GM21825 (cell line): ENCODE results near the gene ANKRD10.
"Not testable (repeated sequence)": the region's sequence is repeated elsewhere in the genome, so short reads cannot be mapped to it uniquely, and the experiment has no call there.

Experiments
- ATAC-seq: cut with Tn5 transposase; IDR thresholded peaks from one replicate; pipeline ENCODE4 v1.9.1; 2021; ENCODE audit warnings: mild to moderate bottlenecking, moderate library complexity; ENCODE audit not compliant: unreplicated experiment

Gene ANKRD10

GRCh38 chr13:110869231-110869804 is 45.6 kb downstream of the ANKRD10 start:
- ATAC-seq = no peak

DNA sequence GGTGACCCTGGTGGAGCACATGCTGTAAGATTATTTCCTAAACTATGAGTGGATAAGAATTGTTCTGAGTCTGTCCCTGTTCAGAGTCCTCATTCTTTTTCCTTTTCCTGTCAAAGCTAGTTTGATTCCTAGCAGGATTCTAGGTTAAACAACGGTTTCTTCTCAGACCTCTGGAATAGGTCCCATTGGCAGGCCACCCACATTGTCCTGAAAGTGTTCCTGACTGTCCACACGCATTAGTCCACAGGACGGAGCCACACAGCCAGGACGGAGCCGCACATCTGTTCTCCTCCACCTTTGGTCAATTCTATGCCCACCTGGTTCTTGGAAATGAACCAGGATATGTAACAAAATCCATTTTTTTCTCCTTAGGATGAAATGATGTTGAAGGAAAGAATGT is 46.1 kb downstream of the ANKRD10 start:
- no peak for ATAC-seq

- ATAC-seq = no peak
These were observed 47.5 kb downstream of the ANKRD10 start for GRCh38 chr13:110867380-110867779.

DNA sequence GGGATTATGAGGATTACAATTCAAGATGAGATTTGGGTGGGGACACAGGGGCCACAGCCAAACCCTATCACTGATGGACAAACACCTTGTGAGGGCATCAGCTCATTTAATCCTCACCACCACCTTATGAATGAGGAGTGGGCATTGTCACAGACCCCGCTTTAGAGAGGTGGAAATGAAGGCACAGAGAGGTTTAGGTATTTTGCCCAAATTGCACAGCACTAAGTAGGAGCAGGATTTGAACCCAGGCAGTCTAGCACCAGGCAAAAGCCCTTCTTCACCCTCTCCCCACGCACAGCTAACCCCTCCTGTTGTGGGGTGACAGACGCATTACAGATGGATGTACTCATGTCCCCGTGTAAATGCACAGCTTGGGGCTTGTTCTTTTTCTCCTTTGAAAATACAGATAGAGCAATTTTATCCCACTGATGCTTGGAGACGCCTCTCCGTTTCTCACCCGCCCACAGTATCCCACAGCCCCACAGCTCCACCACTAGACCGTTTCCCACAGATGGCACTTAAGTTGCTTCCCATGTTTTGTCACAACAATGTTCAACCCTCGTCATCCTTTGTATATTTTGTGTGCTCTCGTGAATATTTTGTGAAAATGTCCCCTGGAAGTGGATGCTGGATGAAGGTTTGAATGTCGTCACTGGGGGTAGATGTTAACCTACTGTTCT is 48.2 kb downstream of the ANKRD10 start:
- no peak for ATAC-seq

DNA sequence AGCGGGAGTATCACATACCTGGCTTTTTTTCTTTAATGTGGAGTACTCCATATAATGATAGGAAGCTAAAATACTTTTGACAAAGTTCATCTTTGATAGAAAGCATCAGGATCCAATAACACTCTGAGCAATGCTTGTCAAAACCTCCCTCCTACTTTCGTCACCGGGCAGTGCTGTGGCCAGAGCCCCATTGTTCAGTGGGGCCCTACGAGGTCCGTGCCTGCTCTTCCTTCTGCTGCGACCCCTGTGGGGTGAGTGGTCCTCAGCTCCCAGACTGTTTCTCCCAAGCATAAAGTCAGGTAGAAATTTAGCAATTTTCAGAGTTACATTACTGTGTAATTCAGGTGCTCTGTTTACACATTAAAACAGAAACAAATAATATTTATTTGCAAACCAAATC is 51.2 kb downstream of the ANKRD10 start:
- no peak for ATAC-seq

- ATAC-seq = no peak
These were observed 53.9 kb downstream of the ANKRD10 start for GRCh38 chr13:110860983-110861382.

DNA sequence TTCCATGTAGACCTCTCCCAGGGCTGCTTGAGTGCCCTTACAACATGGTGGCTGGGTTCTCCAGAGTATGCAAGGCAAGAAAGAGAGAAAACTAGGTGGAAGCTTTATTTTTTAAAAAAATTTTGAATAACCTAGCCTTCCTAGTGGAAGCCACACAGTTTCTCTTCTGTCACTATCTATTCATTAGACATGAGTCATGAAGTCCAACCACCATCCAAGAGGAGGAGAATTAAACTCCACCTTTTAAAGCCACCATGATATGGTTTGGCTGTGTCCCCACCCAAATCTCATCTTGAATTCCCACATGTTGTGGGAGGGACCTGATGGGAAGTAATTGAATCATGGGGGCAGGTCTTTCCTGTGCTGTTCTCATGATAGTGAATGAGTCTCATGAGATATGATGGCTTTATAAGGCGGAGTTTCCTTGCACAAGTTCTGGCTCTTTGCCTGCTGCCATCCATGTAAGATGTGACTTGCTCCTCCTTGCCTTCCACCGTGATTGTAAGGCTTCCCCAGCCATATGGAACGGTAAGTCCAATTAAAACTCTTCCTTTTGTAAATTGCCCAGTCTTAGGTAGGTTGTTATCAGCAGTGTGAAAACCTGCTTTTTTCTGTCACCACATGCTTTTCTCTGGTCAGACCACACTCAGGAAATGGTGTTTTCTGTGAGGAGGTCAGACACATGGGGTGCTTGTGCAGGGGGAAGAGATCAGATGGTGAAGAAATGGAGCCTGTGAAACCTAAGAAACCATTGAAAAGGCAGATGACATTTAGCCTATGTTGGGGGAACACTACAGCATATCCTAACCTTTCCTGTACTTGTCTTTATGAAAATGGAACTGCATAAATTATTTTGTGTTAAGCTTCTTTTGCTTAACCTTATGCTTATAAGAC is 57.7 kb downstream of the ANKRD10 start:
- no peak for ATAC-seq

- ATAC-seq = no peak
These were observed 59.5 kb downstream of the ANKRD10 start for GRCh38 chr13:110855363-110855762.

DNA sequence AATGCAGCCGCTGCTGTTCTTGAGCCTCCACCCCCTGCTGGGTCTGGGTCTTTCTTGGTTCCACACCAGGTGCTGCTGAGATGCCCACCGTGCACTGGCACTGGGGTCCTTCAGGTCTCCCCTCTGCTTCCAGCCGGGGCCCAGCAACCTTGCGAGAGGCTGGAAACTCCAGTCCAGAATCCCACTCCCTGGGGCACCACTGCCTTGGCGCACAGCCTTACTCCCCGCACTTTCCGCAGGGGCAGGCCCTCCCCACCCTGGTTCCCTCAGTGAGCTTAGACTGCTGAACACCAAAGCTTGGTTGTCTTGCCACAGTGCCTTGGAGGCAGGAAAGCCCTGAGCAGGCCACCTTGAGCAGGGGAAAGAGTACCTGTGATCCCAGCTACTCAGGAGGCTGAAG is 60.0 kb downstream of the ANKRD10 start:
- ATAC-seq = no peak

DNA sequence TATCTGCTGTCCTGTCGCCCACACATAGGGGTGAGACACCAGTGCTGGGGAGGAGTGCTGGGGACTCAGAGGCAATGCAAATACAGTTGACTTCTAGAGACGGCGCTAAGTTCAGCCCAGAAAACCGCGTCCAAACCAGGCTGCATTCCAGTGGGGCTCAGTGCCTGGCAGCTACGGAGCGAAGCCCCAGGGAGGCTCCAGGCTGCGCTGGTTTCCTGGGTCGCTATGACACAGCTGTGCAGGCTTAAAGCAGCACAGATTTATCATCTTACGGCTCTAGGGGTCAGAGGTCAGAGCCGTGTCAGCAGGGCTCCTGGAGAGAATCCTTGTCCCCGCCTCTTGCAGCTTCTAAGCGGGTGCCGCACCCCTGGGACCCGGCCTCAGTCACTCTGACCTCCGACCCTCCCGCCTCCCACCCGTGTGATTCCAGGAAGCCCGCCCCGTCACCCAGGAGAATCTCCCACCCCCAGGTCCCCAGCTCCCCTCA is 61.6 kb downstream of the ANKRD10 start:
- no peak for ATAC-seq

- no peak for ATAC-seq
These were observed 64.0 kb downstream of the ANKRD10 start for GRCh38 chr13:110850840-110851239.

DNA sequence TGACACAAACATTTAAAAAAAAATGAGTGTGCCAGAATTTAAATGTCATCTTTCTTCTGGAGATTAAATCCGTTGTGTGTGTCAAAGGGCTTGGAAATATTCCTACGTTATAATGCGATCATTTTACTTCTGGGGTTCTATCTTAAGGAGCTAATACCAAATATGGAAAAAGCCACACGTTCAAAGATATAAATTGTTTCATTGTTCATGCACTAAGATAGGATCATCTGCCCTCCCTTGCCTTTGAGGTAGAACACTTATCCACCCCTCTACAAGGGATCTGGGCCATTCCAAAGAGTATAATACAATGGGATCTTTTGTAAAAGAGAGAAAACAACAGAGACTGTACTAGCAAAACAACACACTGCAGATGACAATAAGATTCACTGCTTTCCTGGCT is 64.9 kb downstream of the ANKRD10 start:
- ATAC-seq = no peak

DNA sequence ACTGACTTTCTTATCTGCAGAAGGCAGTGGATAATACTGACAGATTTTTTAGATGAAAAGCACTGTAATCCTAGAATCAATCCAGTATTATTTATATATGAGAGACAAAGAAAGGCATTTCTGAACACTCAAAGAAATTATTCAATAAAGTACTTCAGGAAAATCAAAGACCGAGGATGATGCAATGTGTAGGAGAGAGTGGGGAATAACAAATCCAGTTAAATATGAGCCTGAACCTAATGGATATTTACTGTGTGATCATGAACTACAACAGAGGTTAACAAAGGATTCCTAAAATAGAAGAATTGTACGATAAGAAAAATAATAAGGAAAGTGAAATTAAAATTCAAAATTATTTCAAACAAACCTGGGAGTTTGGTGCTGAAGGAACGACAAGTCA is 69.3 kb downstream of the ANKRD10 start:
- no peak for ATAC-seq

- no peak for ATAC-seq
These were observed 73.0 kb downstream of the ANKRD10 start for GRCh38 chr13:110841846-110842245.

DNA sequence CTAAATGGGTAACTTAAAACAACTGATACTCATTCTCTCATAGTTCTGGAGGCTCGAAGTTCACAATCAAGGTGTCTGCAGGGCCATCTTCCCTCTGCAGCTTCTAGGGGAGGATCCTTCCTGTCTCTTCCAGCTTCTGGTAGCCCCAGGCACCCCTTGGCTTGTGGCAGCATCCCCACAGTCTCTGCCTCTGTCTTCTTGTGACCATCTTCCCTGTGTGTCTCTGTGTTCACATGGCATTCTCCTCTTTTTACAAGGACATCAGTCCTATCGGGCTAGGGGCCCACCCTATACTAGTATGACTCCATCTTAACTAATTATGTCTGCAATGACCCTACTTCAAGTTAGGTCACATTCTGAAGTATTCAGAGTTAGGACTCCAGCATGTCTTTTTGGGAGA is 73.5 kb downstream of the ANKRD10 start:
- ATAC-seq = no peak

- ATAC-seq = no peak
These were observed 75.9 kb downstream of the ANKRD10 start for GRCh38 chr13:110838867-110839538.

DNA sequence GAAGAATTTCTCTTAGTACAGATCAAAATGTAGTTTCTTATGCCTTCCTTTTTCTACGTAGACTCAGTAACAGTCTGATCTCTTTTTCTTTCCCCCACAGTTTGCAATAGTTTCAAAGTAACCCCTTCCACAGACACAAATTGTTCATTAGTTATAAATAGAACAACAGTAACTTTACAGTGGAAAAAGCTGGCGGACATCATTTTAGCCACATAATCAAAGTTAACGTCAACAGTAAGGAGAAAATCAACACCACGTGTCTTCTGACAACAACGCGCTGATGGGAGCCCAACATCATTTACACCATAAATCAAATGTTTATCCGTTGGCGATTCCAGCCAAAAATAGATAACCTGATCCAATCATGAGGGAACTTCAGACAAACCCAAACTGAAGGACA is 76.8 kb downstream of the ANKRD10 start:
- no peak for ATAC-seq

DNA sequence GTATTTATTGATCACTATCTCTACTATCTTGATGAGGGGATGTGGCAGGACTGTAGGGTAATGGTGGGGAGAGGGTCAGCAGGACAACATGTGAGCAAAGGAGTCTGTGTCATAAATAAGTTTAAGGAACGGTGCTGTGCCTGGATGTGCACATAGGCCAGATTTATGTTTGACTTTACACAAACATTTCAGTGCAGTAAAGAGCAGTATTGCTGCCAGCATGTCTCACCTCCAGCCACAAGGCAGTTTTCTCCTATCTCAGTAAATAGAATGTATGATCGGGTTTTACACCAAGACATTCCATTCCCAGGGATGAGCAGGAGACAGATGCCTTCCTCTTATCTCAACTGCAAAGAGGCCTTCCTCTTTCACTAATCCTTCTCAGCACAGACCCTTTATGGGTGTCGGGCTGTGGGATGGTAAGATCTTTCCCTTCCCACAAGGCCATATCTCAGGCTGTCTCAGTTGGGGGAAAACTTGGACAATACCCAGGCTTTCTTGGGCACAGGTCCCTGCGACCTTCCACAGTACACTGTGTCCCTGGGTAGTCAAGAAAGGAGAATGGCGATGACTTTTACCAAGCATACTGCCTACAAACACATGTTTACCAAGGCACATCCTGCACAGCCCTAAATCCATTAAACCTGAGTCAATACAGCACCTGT is 77.3 kb downstream of the ANKRD10 start:
- not testable (repeated sequence) for ATAC-seq

- ATAC-seq = no peak
These were observed 78.3 kb downstream of the ANKRD10 start for GRCh38 chr13:110836605-110836903.

DNA sequence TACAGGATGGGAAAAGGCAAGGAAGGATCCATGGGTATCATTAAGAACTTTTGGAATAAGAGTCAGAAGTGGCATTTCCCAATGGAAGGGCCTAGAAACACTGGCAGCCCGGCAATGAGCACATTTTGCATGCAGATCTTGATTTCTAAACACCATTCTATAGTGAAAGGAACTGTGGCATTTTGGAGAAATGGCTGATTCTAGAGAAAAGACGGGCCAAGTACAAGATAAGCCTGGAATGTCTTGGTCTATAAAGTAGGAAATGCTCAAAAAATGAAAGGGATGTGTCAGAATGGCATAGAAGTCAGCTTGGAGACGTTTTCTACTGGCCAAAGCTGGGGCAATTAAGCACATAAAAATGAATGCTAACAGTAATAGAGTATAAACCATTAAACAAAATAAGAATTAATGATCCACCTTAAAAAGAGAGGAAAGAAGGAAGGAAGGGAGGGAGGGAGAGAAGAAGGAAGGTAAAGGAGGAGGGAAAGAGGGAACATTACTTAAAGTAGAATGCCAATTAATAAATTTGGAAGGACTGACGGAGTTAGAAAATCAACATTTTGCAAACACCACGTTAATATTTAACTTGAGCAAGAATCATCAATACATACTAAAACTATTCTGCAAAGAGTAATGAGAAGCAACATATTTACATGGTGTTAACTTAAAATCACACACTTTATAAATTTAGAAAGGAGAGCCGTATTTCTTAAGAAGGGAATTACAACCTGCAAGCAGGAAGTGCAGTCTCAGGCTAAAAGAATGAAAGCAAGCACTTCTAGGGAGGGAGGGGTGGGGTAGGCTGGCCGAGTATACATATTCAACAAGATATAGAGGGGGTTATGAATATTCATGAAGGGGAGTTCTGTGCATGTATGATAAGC is 78.9 kb downstream of the ANKRD10 start:
- no peak for ATAC-seq
